Stimulated activated CD4-positive, alpha-beta T cell treated with anti-CD3 and anti-CD28 coated beads, Interleukin-15, amount 100 ng/mL, for 48 hours (primary cell): ENCODE results near the gene GALNT4.

ENCODE experiments used
- DNase-seq, 2 donors: peaks; one replicate each; pipeline ENCODE4 v3.0.0-alpha.2; 2020; ENCODE audit warnings: low read depth in 2 of 2

The GALNT4 gene

DNA sequence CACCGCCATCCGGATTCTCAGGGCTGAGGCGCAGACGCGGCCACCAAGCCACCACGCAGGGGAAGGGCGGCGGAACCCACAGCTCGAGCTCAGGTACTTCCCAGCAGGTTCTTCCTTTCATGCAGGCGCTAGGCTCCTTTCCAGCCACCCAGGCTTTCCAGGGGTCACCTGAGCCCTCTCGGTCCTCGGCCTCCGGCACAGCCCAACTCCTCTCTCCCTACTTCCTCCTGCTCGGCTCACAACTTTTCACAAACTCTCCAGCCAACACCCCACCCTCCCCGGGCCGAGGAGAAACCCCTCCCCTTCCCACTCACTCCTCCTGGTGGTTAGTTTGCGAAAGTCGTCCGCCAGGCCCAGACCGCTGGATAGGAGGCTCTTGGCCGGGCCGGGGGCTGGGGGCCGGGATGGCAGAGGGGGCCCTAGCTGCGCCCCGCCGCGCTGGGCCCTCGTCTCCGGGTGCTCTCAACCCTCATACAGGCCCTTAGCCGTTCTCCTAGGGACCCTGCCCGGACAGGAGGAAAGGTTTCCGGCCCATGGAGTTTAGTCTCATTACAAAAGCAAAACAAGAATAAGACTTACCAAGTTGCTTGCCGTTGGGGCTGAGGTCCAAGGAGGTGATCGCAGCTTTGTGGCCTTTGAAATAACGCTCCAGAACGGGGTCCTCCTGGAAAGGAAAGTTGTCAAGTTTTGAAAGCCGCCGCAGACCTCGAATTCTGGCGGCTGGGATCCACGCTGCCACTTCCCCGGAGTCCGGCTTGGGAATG is at the start of gene GALNT4:
TSS of gene GALNT4 (minus strand) at position 256 of the 764 bp plus-strand sequence. CDS start at position 9, 247 bp downstream.
- peak; percentile 51 to 69 for DNase-seq

DNA sequence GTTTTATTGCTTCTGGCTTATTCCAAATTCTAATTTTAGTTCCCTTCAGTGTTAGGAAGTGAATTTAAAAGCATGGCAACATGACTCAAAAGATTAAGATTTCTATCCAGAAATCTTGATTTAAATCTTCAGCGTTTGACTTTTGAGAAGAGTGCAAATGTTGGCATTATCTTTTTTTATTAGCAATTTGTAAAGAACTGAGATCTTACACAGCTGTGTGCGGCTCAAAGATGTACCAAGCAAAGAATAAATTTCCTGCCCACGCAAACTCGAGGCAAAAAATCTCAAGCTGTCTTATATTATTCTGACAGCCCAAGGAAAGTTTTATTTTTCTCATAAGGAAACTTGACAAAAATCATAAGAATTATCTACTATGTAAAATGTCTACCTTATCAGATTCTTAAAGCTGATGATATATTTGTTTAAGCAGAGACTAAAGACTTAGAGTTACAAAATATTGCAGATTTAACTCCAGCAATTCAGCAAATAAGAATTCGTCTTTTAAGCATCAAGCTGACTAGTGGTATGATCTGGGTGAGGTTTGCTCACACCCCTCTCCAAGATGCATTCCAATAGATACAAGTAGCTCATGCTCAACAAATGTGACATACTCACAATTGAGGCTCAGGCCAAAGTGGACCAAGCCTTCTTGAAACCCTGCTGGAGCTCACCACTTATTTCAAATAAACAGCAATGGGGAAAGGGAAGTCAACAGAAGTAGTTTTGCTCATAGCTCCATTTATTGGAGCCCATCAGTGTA is 48.6 kb upstream of the GALNT4 start:
- no peak for DNase-seq

DNA sequence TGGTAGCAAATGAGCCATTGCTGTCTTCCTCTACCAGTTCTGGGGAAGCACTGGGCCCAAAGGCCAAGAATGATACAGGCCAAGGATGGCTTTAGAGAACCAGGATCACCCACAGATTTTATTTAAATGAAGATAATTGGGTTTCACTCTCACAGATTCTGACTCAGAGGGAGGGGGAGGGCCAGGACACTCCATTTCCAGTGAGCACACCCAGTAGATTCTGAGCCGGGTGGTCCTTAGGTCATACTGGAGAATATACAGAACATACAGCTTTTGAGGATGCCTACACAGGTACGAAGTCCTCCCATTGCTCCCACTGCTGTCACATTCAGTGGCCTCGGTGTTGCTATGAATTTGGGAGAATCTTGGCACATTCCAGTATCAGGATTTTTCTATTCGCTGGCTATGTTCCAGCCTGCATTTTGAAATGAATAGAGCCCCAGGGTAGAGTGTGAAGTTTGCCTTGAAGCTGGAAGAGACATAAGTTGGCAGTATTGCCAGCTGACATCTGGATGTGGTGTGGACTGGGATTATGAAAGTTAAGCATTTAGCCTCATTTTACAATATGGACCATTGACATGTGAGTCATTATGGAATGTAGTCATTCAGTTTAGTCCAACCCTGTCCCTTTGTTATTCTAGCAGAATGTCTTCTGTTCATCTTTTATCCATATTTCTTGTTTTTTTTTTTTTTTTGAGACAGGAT is 47.0 kb upstream of the GALNT4 start:
- DNase-seq, result no peak

DNA sequence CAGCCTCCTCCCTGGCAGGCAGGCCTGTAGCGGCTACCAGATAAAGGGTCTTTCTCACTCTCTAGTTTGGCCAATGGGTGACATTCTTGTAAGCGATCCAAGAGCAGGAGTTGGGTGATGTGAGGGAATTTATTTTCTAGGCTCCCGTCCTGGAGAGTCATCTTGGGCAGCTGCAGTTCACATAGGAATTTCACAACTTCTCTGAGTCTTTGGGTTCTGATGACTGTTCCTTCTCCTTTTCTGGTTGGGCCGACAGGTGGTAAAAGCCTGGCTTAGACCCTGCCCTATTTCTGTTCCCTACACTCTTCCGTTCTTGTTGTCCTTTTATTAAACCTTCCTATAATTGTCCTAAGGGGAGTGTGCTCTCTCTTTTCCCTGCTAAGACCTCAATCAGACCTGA is 43.9 kb upstream of the GALNT4 start:
- DNase-seq, result no peak

DNA sequence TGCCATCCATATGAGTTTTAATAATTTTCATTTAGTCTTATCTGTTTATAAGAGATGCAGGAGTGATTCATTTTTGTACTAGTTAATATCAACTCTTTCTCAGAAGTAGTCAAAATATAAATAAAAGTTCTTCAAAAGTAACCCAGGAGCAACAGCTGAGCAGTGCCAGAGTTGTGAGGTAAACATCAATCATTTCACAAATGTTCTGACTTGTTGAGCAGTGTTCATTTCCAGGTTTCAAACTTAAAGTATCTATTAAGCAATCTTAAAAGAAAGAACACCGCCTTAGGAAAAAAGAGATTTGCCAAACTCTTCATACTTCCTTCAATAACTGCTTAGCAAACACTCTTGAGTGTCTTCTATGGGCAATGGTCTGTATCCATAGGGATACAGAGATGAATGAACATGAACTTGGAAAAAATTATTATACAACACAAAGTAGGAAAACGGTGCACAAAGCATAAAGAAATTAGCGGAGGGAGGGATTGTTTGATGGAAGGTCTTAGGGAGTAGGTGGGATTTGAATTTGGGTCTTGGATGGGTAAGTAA is 43.2 kb upstream of the GALNT4 start:
- DNase-seq, result no peak

DNA sequence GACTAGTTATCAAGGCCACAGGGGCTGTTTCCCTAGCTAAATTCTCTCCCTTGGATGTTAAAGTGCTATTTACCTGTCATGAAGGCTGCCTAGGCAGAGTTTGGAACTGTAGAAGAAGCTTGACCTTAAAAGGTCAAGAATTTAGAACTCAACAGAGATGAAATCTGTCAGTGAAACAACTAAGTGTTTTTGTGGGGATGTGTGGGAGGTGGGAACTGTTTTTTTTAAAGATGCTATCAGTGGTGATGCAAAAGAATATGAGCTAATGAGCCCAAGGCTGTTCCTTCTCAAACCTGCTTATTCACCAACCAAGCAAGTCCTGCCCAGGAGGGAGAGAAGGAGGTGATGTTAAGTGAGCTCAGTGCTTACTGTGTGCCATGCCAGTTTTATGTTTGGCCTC is 42.0 kb upstream of the GALNT4 start:
- DNase-seq, result no peak

DNA sequence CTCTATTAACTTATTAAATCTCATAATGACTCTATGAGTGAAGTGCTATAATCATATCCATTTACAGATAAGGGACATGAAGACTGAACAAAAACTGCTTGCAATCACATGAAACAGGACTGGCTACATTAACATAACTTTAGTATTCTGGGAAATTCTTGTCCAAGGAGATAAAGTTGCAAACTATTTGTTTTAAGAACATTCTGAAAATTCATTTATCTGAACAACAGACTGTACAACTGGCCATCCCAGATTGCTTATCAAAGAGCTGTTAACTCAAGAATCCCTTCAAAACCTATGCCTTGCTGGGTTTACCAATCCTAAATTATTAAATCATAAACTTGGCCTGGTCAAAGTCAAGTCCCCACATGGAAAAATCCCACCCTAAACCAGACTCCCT is 40.4 kb upstream of the GALNT4 start:
- DNase-seq, result no peak

DNA sequence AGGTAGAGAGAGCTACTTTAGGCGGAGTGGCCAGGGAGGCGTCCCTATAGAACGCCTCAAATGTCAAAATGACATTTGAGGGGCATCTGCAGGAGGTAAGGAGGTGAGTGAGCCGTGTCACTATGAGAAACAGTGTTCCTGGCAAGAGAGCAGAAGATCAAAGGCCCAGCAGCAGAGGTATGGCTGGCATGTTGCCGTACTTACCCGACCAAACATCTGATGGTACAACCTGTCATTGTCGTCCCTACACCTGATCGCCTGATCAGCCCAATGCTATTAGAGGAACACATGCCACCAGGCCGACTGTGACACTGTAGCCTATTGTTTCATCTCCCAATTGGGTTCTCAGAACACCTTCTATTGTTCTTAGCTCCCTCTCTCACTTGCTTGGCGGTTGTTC is 35.2 kb upstream of the GALNT4 start:
- DNase-seq, result no peak

DNA sequence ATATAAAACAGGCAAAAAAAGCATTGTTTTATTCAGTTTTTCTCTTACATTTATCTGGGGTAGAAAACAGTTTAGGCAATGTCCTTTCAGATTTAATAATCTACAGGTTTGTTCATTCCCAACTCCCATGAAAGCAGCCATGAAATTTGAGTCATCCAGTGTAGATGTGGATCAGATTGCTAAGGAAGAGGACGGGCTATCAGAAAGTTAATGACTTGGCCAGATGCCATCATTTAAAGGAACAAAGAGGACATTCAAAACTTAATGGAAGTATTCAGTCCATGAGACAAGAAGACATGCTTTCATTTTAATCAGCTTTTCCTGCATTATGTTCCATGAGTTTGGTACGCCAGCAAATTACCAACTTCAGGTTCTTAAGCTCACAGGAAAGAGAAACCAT is 32.4 kb upstream of the GALNT4 start:
- no peak for DNase-seq

DNA sequence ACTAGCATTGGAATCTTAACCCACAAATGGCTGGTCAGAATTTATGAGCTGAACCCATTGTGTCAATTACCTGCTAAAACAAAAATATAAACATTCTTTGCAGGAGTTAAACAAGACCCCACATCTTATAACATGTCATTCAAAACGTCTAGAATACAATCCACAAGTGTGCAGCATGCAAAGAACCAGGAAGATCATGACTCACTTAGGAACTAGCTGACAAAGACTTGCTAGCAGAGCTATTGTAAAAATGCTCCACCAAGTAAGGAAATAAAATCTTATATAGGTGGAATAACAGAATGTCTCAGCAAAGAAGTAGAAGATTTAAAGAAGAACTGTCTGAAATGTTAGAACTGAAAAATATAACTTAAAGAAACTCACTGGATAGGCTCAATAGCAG is 27.8 kb upstream of the GALNT4 start:
- DNase-seq, result no peak

DNA sequence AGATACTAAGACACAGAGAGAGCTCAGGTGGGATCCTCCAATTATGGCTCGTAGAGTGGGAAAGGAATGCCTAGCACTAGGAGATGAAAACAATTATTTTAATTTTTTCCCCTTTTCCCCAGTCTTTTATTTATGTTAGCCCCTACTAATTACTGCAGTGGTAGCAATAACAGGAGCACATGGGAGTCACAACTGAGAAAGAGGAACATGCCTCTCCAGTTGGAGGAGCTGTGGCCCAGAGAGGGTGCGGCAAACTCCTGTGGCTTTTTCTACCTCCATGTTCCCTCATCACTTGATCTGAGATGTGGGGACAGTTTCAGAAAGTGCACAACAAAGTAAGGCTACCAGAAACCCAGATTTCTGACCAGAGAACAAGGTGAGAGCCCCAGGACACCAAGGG is 27.2 kb upstream of the GALNT4 start:
- DNase-seq, result no peak

DNA sequence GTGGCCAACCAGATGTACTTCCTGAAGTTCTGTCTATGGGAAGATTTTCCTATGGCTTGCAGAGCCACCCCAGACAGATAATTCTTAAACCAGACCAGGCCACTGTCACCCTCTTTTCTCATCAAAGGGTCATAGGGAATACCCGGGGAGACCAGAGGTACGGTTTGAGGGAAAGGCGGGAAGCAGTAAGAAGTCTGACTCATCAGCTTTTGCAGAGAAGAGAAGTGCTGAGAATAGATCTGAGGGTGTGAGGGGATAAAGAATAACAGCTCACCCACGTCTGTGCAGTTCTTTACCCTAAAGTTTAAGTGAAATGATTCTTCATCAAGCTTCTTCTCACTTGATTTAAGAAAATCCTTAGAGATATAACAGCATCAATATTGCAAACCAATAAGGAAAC is 22.5 kb upstream of the GALNT4 start:
- DNase-seq, result no peak

DNA sequence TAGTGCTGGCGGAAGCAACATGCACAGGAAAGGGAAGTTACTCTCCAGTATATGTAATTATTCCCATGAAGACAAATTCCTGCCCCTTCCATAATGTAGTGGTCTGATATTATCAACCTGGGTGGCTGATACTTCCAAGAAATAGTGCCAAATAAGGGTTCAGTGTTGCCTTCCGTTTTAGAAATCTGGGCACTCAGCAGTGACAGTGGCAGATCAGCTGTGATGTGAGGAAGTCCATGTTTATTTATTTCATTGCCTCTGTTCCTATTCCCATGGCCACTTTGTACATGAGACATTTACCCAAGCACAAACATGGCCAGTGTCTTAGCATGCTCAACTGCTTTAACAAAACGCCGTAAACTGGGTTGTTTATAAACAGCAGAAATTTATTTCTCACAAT is 21.6 kb upstream of the GALNT4 start:
- DNase-seq, result no peak

DNA sequence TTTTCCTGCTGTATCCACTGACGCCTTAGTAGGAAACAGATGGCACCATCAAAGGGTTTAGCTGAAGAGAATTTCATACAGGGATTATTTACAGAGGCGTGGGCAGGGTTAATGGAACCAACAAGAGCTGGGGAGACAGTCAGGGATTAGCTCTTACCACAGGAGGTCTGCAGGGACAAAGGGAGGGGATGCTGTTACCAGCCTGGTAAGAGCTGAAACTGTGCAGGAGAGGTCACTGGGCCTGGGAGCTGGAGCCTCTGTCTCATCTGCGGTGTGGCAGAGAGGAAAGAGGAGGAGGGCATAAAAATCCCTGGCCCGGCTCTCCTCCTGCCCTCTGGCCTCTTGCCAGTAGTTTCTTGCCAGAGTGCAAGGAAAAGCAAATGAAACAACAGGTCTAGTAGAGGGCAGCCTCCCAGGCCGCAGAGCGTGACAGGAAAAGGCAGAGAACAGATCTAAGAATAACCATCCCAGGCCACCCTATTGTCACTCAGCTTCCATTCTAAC is 20.1 kb upstream of the GALNT4 start:
- DNase-seq, result no peak

DNA sequence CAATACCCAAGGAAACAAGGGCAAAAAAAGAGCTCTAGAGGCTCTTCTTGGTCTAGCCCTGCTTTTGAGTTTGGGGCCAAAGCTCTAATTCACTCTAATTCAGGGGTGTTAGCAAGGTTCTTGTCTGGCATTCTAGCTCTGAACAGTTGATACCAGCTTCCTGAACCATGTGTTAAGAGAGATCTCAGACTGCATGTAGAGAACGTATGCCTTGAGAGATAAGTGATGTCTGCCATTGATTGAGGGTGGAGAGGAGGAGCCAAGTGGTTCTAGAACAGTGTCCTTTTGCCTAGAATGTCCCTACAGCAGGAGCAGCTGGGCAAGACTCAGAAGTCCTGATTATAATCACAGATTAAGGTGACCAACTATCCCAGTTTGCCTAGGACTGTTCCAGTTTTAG is 19.4 kb upstream of the GALNT4 start:
- no peak for DNase-seq

DNA sequence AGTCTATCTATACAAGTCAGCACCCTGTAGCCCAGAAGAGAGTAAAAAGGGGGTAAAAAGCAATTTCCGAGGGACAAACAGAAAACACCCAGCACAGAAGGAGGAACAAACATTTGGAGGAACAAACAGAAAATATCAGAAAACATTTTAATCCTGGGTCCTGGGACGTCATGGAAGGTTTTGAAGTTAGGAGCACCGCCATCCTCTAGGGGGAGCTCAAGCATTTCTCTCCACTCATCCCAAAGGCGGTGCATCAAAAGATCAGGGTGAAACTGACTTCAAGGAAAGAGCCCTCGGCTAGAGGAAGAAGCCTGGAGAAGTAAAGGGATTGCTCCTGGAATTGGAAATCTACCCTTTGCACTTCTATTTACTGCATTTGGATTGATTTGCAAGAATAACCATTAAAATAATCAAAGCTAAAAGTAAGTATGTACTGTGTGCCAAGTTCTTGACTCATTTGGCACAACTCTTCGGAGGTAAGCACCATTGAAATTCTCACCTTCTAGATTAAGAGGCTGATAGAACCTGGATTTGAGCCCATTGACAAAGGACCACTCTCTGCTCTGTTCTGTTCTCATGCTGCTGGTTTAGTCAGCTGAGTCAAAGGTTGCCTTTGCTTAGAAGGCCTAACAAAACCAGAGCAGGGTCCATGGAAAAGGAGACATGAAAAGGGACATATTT is 18.5 kb upstream of the GALNT4 start:
- DNase-seq, result peak in 1 of 2 donors; percentile 14

DNA sequence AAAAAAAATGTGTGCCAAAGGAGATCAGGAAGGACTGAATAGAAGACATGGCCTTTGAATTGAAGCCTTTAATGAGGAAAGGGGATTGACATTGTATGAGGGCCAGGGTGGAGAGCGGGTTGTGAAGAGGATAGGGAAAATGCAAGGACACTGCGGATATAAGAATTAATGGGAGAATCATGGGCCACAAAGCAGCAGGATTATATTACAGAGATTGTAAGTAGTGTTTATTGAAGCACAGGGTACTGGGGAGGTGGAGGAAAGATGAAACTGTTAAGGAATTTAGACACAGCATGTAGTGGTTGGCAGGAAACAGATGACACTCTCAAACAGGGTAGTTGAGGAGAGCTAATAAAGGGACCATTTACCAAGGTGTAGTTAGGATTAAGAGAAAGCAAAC is 17.6 kb upstream of the GALNT4 start:
- DNase-seq, result no peak

DNA sequence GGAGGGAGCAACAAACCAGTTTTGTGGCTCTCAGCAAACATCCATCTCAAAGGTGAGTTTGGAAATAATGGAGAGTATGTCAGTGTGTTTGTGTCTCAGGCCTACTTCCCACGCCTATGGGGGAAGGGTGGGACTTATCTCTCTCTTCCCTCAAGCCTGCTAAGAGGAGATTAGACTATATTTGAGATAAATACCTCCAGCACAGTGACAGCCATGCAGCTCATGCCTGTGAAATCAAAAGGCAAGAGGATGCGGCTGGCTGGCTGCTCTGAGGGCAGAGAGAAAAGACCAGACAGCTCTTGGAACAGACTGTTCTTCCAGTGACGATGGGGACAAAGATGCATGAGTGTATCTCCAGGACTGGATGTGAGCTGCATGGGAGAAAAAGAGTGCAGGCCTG is 16.0 kb upstream of the GALNT4 start:
- DNase-seq, result no peak

DNA sequence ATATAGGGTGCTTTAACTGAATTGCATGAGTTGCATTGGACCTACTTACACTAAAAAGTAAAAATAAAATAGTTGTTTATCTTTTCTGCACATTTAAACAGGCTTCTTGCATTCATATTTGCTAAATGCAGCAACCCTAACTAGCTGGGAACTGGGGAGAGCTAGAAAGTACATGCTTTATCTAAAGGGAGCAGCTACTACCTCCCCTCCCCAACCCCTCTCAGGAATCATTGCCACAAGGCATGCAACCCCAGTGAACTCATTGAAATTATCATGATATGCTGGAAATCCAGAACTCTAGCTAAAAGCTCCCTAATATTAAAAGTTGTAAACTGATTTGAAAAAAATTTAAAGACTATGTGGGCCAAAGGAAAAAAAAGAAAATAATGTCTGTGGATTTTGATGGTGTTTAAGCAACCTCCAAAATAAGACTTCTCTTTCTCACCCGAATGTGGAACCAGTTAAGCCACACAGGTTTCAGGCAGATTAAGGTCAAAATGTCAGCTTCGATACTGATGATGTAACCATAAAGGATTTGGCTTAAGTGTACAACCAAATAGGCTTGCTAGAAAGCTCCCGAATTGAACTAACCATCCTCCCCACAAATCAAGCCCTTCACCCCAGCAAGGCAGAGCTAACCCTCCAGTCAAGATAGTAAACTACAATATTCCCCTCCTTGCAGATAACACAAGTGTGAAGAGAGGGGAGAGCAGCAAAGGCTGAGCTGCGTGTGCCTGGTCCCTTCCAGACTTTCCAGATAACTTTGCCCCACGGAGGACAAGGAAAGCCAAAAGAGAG is 15.0 kb upstream of the GALNT4 start:
- no peak for DNase-seq

DNA sequence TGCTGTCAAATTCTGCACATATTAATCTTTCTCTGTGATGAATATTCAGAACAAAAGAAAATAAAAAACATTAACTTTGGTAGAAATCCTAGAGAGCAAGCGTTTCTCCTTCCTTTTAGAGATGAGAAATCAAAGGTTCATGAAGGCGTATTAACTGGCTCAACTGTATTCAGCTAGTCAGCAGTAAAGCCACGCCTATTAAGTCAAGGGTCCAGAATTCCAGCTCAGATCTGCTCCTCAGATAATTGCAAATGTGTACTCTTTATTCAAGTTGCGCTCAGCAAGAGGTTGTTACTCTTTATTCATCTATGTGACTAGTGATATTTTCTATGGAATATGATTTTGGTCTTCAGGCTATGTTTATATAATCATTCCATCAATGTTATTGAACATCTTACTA is 14.3 kb upstream of the GALNT4 start:
- DNase-seq, result no peak

DNA sequence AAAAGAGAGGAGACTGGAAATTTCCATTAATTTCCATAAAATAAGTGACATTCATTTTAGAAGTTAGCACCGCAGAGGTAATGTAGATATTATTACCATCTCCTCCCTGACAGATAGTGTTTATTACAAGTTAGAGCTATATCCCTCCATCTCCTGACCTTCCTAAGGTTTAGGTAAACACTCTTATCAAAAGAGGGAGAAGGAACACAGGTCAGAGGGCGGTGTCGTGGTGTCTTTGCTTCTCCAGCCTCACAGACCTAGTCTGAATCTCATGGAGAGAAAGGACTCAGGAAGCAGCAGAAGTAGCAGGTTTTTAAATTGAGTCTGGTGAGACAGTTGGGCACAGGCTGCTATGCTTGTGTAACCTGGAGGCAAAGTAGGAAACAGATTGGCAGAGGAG is 12.8 kb upstream of the GALNT4 start:
- DNase-seq, result no peak
